Measurements from ENCODE around the gene HNRNPA3. TPM values are rescaled to one million over a fixed set of nuclear protein-coding genes. Genes with fewer than 3 reads are reported as not detected.
A peak's percentile ranks its signal among the peaks of the same experiment; 100 is the strongest.

Gene HNRNPA3
- total and polyA plus RNA-seq, 2 of the 13 experiments (the other 11 are each of a cell fraction or from before 2014, with no cell fraction given), result 73.3 to 97.7 TPM

- TSS peak; percentile 65 for BruUV-seq (replicated peaks)
- ATAC-seq, result peak; percentile 61
- intact Hi-C loops (cut with micrococcal nuclease; ENCODE audit: unreplicated experiment) (loop anchor here (1.0 to 5.0 kb wide), 6 partner anchors 34 to 154 kb away; no protein-coding TSS in a partner anchor), in situ Hi-C loops (cut with HindIII; ENCODE audit: extremely low pct_ligation_motif_present, low pct_unique_long_range_greater_than_20kb) (loop anchor here (5.0 kb wide), 4 partner anchors 51 to 129 kb away; partner anchors contain the start of genes AGPS and HNRNPA3)
- H3K79me2 ChIP-seq (ENCODE audit: insufficient read depth, low read length), result peaks cover 59% of the 10 kb centered on the region
- CTCF ChIA-PET (ENCODE audit: low intra/inter-chr PET ratio, low total read pairs), result interaction anchor here (0.9 to 3.5 kb wide), 6 partner anchors 9 to 153 kb away, joined by 5 to 24 read pairs (median 10); no protein-coding TSS in a partner anchor
- peak overlapping the region; percentile 94 to 99 (median 98) for H3K4me3 ChIP-seq (replicated peaks in 1 of 3; ENCODE audit: insufficient read depth in 1 of 3, low read depth in 2 of 3, low read length in 3 of 3)
- no peak overlapping the region for H2AFZ ChIP-seq (ENCODE audit: low read length)
- no peaks in the 10 kb centered on the region for H3K9me3 ChIP-seq (ENCODE audit: low read length)
- H4K20me1 ChIP-seq (ENCODE audit: insufficient read depth, low read length), result peaks cover 45% of the 10 kb centered on the region
- peak overlapping the region; percentile 100 for H3K27ac ChIP-seq (ENCODE audit: extremely low read length, insufficient read depth, low read length)
- POLR2A ChIA-PET, result interaction anchor here (0.6 to 5.3 kb wide), 34 partner anchors 10 to 1657 kb away, joined by 3 to 96 read pairs (median 7); partner anchors contain the start of genes HNRNPA3, PJVK and PRKRA
- peaks cover 66% of the 10 kb centered on the region for H3K4me1 ChIP-seq (ENCODE audit: insufficient read depth, low read length)
- H3K36me3 ChIP-seq (replicated peaks in 1 of 2; ENCODE audit: control insufficient read depth in 1 of 2, insufficient read depth in 2 of 2, low read length in 2 of 2), result peaks cover 0 to 6% of the 10 kb centered on the region in 2 experiments; a peak in 2 of 5 replicates
- no peaks in the 10 kb centered on the region; a peak in 1 of 5 replicates for H3K27me3 ChIP-seq (ENCODE audit: control insufficient read depth in 1 of 2, insufficient read depth in 2 of 2, low read length in 2 of 2)
- under 1% methylated on average over 53 of the region's 81 CpGs for WGBS (ENCODE audit: low lambda C conversion rate)
- peak; percentile 30 for FAIRE-seq
- DNase-seq (ENCODE audit: low spot score), result peak; percentile 96
- peak overlapping the region; percentile 100 for H3K4me2 ChIP-seq (ENCODE audit: low read depth, low read length)
- peak overlapping the region; percentile 100 for H3K9ac ChIP-seq (ENCODE audit: insufficient read depth, low read depth, low read length)
- TF ChIP-seq ZNF543 (CRISPR knock-in tag; IDR thresholded peaks at IDR 0.05) (peak; percentile 92), BRF2 (CRISPR knock-in tag; IDR thresholded peaks at IDR 0.05) (peak; percentile 96), XRCC5 (optimal IDR thresholded peaks at IDR 0.05; ENCODE audit: low read length) (peak; percentile 100), SYNCRIP (IDR thresholded peaks at IDR 0.05; ENCODE audit: insufficient read depth, low read depth, low read length) (no peak), ELF4 (CRISPR knock-in tag; IDR thresholded peaks at IDR 0.05; ENCODE audit: borderline replicate concordance) (no peak; the same call in none of the 2 replicates), CCDC6 (CRISPR knock-in tag; IDR thresholded peaks at IDR 0.05) (peak; percentile 93), RFXAP (CRISPR knock-in tag; IDR thresholded peaks at IDR 0.05; ENCODE audit: borderline replicate concordance) (no peak; the same call in 1 of the 2 replicates), MLLT10 (CRISPR knock-in tag; IDR thresholded peaks at IDR 0.05) (peak; percentile 98; the same call in 1 of the 2 replicates), ZNF607 (CRISPR knock-in tag; IDR thresholded peaks at IDR 0.05; ENCODE audit: borderline replicate concordance) (peak; percentile 70), KDM4B (CRISPR knock-in tag; IDR thresholded peaks at IDR 0.05) (peak; percentile 96), PHF8 (CRISPR knock-in tag; IDR thresholded peaks at IDR 0.05) (peak; percentile 89), ZNF772 (CRISPR knock-in tag; IDR thresholded peaks at IDR 0.05) (peak; percentile 95), ZKSCAN5 (CRISPR knock-in tag; IDR thresholded peaks at IDR 0.05) (no peak), GPBP1L1 (CRISPR knock-in tag; IDR thresholded peaks at IDR 0.05) (no peak), ZFP90 (CRISPR knock-in tag; IDR thresholded peaks at IDR 0.05; ENCODE audit: borderline replicate concordance) (peak; percentile 75; the same call in 1 of the 2 replicates), SMAD1 (CRISPR knock-in tag; IDR thresholded peaks at IDR 0.05; ENCODE audit: borderline replicate concordance, low read depth) (peak; percentile 90; the same call in 1 of the 2 replicates), TOE1 (CRISPR knock-in tag; IDR thresholded peaks at IDR 0.05) (peak; percentile 80; the same call in 1 of the 2 replicates), ARHGAP35 (CRISPR knock-in tag; IDR thresholded peaks at IDR 0.05; ENCODE audit: borderline replicate concordance) (peak; percentile 92), MBNL3 (CRISPR knock-in tag; conservative IDR thresholded peaks at IDR 0.05) (no peak), RXRA (CRISPR knock-in tag; IDR thresholded peaks at IDR 0.05) (peak; percentile 97), GTF2F1 (IDR thresholded peaks at IDR 0.05; ENCODE audit: low read length) (peak; percentile 77), ELF3 (CRISPR knock-in tag; IDR thresholded peaks at IDR 0.05) (peak; percentile 97), TAF15 (IDR thresholded peaks at IDR 0.05; ENCODE audit: low read depth, low read length, poor library complexity, severe bottlenecking) (peak; percentile 85)
Observed at GRCh38 chr2:177263451-177264208, 51.0 kb downstream of the HNRNPA3 start.

All from HepG2 (cell line).